Mononuclear cell (primary cell): Measurements from ENCODE around the gene RAB10. TPM values are rescaled to one million over a fixed set of nuclear protein-coding genes. Genes with fewer than 3 reads are reported as not detected.
"Not testable (repeated sequence)": the region's sequence is repeated elsewhere in the genome, so short reads cannot be mapped to it uniquely, and the experiment has no call there.

Experiments
- H3K27me3 ChIP-seq: 2 replicates; pipeline ENCODE4 v1.6.0; 2011; ENCODE audit warnings: low read length, control low read depth; ENCODE audit not compliant: insufficient read depth
- H3K4me1 ChIP-seq: 2 replicates; pipeline ENCODE4 v1.5.1; 2011; ENCODE audit warnings: mild to moderate bottlenecking, low read length, control low read depth; ENCODE audit not compliant: insufficient read depth
- H3K4me3 ChIP-seq: 2 replicates; pipeline ENCODE4 v1.5.1; 2011; ENCODE audit warnings: mild to moderate bottlenecking, low read length, moderate library complexity
- H3K9me3 ChIP-seq: 2 replicates; pipeline ENCODE4 v1.5.1; 2011; ENCODE audit warnings: low read depth, mild to moderate bottlenecking, control low read depth, low read length
- total RNA-seq: library from RNA; depleted of rRNA; stranded (reverse); fragments of >200 nt; gene quantifications from one replicate; pipeline ENCODE4 v1.2.3, GENCODE V29; 2012

Gene RAB10
- total RNA-seq, 1 donor: 24.5 TPM

DNA sequence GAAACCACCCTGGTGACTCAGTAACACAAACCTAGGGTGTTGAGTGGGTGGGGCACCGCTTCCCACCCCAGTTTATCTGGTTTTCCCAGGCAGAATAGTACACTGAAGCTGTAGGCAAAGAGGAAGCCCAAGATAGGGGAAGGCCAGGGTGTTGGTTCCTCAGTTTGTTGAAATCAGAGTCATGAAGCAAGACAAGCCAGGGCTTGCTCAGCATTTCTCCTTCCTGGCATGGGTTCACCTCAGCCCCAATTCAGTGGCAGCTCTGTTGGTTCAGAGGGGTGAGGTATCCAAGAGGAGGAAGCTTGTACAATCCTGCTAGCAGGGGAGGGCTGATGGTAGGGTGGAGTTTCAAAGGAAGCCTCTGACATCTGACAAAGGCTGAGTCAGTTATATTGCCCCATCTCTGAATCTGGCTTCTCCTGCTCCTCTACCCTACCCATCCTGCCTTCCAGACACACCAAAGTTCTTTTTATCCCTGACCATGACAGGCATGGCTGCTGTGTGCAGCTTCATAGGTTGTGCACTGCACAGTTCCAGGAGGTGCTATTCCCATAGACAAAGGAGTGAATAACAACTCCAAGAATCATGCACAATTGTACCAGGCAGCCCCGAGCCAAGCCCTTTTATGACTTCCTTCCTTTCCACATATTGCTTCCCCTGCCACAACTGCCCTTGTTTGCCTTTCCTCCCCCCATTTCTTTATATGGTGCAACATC, 24.9 kb upstream of the RAB10 start:
- H3K9me3 ChIP-seq: no peaks in the 10 kb centered on the region
- peaks cover 72% of the 10 kb centered on the region for H3K4me1 ChIP-seq
- H3K27me3 ChIP-seq: no peaks in the 10 kb centered on the region
- H3K4me3 ChIP-seq: no peak overlapping the region

DNA sequence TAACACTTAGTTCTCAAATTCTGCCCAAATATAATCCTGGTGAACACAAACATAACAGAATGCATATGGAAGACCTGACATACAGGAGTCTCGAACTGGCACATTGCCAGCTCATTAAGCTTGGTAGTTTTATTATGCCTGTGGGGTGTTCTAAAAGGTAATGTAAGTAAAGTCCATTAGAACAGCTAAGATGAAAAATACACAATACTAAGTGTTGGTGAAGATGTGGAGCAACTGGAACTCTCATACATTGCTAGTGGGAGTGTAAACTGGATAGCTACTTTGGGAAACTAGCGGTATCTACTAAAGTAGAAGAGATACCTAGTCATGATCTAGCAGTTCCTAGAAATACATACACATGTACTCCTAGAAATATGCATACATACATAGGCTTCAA, 24.3 kb upstream of the RAB10 start:
- Histone ChIP-seq H3K27me3 (no peaks in the 10 kb centered on the region), H3K9me3 (no peaks in the 10 kb centered on the region), H3K4me1 (peaks cover 68% of the 10 kb centered on the region), H3K4me3 (no peak overlapping the region)

GRCh38 chr2:26010943-26011342, 22.9 kb upstream of the RAB10 start:
- Histone ChIP-seq H3K27me3 (no peaks in the 10 kb centered on the region), H3K4me3 (no peak overlapping the region), H3K4me1 (peaks cover 66% of the 10 kb centered on the region), H3K9me3 (no peaks in the 10 kb centered on the region)

- Histone ChIP-seq H3K4me1 (peaks cover 70% of the 10 kb centered on the region), H3K27me3 (no peaks in the 10 kb centered on the region), H3K9me3 (no peaks in the 10 kb centered on the region), H3K4me3 (no peak overlapping the region)
These were observed 22.3 kb upstream of the RAB10 start for GRCh38 chr2:26011609-26011989.

DNA sequence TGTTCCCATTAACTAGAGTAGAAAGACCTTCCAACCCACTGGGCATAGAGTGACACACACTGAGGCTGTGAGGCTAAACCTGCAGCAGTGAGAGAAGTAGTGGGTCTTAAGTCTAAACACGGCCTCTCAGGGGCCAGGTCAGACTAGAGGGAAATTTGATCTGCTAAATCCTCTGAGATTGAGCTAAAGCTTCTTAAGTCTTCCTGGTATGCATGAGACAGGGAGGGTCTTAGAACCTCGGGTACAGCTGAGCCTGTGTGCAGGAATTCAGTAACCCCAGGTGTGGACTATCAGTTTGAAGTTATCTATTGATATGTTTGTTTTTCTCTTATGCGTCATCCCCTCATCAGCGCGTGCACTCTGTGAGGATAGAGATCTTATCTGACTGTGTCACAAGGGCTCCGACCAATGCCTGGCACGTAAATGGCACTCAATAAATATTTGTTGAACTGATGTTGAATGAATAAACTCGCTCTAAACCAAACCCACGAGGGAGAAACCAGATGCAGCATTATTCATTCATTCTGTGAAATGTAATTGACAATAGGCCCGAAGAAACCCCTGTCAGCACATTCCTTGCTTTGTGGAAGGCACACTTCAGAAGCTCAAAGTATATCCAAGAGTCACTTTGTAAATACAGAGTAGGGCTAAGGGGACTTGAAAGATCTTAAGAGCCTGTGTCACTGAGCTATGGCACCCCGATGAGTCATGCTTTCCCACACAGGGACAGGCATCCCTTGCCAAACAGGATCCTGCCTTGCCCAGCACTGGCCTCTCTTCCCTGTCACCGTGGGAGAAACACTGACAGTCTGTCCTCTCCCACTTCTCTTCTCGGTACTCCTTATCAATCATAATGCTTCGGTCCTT, 21.7 kb upstream of the RAB10 start:
- Histone ChIP-seq H3K4me3 (no peak overlapping the region), H3K9me3 (no peaks in the 10 kb centered on the region), H3K4me1 (peaks cover 70% of the 10 kb centered on the region), H3K27me3 (no peaks in the 10 kb centered on the region)

DNA sequence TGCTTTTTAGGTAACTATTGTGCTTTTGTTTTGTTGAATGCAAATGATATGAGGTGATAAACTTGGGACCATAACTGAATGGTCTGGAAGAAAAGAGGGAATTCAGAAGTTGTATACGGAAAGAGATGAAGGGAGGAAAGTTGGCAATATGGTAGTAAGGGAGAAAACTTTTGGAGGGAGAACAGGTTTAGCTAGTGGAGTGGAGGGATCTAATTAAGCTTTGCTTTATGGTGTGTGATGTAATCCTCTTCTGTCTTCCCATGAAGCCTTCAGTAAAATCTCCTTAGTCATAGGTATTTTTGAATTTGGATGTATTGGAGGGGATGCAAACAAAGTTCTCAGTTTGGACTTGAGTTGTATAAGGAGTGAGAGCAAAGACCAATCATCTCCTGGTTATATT, 20.2 kb upstream of the RAB10 start:
- no peaks in the 10 kb centered on the region for H3K9me3 ChIP-seq
- H3K4me1 ChIP-seq: peaks cover 69% of the 10 kb centered on the region
- H3K27me3 ChIP-seq: no peaks in the 10 kb centered on the region
- H3K4me3 ChIP-seq: no peak overlapping the region

- Histone ChIP-seq H3K4me1 (peaks cover 49% of the 10 kb centered on the region), H3K4me3 (no peak overlapping the region), H3K9me3 (no peaks in the 10 kb centered on the region), H3K27me3 (no peaks in the 10 kb centered on the region)
These were observed 17.7 kb upstream of the RAB10 start for GRCh38 chr2:26016012-26016705.

GRCh38 chr2:26016706-26017045, 17.2 kb upstream of the RAB10 start:
- peaks cover 43% of the 10 kb centered on the region for H3K4me1 ChIP-seq
- not testable (repeated sequence) for H3K4me3 ChIP-seq, H3K9me3 ChIP-seq, H3K27me3 ChIP-seq

DNA sequence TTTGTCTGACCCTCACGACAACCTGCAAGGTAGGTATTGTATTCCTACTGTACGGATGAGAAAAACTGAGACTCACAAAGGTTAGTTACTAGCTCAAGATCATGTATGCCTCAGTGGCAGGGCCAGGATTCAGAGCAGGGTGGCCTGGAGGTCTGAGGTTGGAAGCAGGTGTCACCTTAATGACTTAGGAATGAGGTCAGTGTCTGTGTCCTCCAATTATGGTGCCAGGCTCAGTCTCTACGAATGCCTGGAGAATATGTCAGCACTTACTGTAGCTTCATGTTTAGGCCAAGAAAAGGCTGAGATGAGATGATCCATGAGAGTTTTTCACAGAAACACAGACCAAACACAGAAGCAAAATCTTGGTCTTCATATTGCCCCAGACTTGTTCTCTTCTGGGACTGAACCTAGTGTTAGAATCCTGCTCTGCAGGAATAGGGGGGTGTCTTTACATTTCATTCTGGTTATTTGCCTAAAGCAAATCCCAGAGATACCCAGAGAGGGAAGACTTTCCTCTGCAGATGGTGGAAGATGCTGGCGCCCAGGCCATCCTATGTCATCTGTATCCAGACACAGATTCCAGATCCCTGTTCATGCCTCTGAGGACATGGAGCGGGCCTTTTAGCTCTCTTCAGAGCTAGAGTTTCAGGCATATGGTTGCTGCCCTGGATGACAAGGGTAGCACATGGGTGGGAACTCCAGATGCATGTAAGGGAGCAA, 16.3 kb upstream of the RAB10 start:
- Histone ChIP-seq H3K4me3 (no peak overlapping the region), H3K9me3 (no peaks in the 10 kb centered on the region), H3K27me3 (no peaks in the 10 kb centered on the region), H3K4me1 (peaks cover 34% of the 10 kb centered on the region)

- Histone ChIP-seq H3K4me3 (no peak overlapping the region), H3K27me3 (no peaks in the 10 kb centered on the region), H3K4me1 (peaks cover 32% of the 10 kb centered on the region), H3K9me3 (no peaks in the 10 kb centered on the region)
These were observed 15.5 kb upstream of the RAB10 start for GRCh38 chr2:26018184-26019055.

DNA sequence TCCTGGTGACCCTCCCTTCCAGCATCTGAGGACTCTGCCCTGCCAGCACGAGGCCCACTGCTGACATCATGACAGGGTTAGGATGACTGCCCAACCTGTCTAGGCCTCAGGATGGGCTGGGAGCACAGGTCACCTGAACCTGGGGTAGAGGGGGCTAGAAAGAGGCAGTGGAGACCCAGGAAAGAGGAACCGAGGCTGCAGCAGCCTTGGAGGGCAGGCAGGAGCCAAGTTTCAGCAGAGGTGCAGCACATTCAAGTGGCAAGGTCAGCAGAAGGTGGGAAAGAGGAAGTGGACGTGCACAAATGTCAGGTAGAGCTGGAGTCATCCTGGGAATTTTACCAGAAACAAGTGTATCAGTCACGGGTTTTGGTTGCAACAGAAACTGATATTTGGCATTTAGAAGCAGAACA, 13.6 kb upstream of the RAB10 start:
- H3K4me3 ChIP-seq: no peak overlapping the region
- peaks cover 32% of the 10 kb centered on the region for H3K4me1 ChIP-seq
- no peaks in the 10 kb centered on the region for H3K9me3 ChIP-seq
- no peaks in the 10 kb centered on the region for H3K27me3 ChIP-seq

- H3K4me1 ChIP-seq: no peaks in the 10 kb centered on the region
- H3K27me3 ChIP-seq: no peaks in the 10 kb centered on the region
- H3K4me3 ChIP-seq: no peak overlapping the region
- no peaks in the 10 kb centered on the region for H3K9me3 ChIP-seq
These were observed 9.6 kb upstream of the RAB10 start for GRCh38 chr2:26024260-26024659.

DNA sequence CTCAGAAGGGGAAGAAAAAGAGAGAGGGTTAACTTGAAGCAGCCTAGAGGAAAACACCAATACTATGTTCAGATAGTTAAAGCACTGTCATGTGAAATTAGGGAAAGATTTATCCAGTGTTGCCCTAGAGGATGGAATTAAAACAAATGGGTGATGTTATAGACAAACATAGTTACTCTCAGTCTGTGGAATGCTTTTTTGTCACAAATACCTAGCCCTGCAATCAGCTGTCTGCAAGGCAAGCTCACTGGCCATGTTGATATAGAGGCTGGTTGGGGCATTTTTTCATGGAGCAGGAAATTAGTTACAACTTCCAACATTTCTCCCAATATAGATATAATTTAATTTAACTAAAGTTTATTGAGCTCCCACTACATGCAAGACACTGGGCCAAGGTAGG, 8.4 kb upstream of the RAB10 start:
- Histone ChIP-seq H3K4me3 (no peak overlapping the region), H3K4me1 (no peaks in the 10 kb centered on the region), H3K27me3 (no peaks in the 10 kb centered on the region)

DNA sequence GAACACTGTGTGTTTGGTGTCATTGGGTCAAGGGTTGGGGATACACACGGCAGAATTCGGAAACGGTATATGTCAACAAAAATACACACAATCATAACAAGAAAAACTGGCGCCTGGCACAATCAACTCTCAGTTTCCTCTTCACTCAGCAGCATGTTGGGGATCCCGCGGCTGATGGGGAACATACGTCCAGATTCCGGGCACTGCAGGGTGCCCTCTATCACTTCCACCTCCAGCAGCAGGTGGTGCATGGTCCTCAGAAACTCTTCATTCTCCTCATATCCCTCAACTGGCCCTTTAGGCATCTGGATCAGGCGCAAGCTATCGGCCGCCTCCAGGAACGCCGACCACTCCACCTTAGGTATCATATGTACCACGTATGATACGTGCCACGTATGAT, 5.8 kb upstream of the RAB10 start:
- not testable (repeated sequence) for H3K9me3 ChIP-seq, H3K4me3 ChIP-seq, H3K4me1 ChIP-seq, H3K27me3 ChIP-seq

More for the DNA sequence above, 8.4 kb upstream of the RAB10 start:
- H3K9me3 ChIP-seq: no peaks in the 10 kb centered on the region
